BLaER1 treated with 17β-estradiol and CSF1 and Interleukin-3, amounts not matched to agents 10 nM and 100 nM (cell line): ENCODE data around the gene ATG3.
A peak's percentile ranks its signal among the peaks of the same experiment; 100 is the strongest.
"Not testable (repeated sequence)": the region's sequence is repeated elsewhere in the genome, so short reads cannot be mapped to it uniquely, and the experiment has no call there.

ENCODE experiments used
- H3K27ac ChIP-seq, 11 experiments: shearing (Covaris generic); formaldehyde crosslinking; 2 replicates each; pipeline ENCODE4 v1.8.1; 2022
- H3K27me3 ChIP-seq, 11 experiments: shearing (Covaris generic); formaldehyde crosslinking; 2 replicates each; pipeline ENCODE4 v1.8.1; 2022
- H3K36me3 ChIP-seq, 11 experiments: shearing (Covaris generic); formaldehyde crosslinking; 2 replicates each; pipeline ENCODE4 v1.8.1; 2022
- H3K4me1 ChIP-seq, 10 experiments: shearing (Covaris generic); formaldehyde crosslinking; 2 replicates each; pipeline ENCODE4 v1.8.1; 2022
- H3K4me2 ChIP-seq, 11 experiments: shearing (Covaris generic); formaldehyde crosslinking; 2 replicates each; pipeline ENCODE4 v1.8.1; 2022
- H3K4me3 ChIP-seq, 10 experiments: shearing (Covaris generic); formaldehyde crosslinking; 2 replicates each; pipeline ENCODE4 v1.8.1; 2022
- H3K9ac ChIP-seq, 11 experiments: shearing (Covaris generic); formaldehyde crosslinking; 2 replicates each; pipeline ENCODE4 v1.8.1; 2022
- H3K9me3 ChIP-seq, 11 experiments: shearing (Covaris generic); formaldehyde crosslinking; replicated peaks in 1 of 11; 2 replicates each; pipeline ENCODE4 v1.8.1; 2022
- H4K20me1 ChIP-seq, 11 experiments: shearing (Covaris generic); formaldehyde crosslinking; 2 replicates each; pipeline ENCODE4 v1.8.1; 2022
- Cebpa-rat ChIP-seq, 11 experiments: shearing (Covaris generic); IDR thresholded peaks; 2 replicates each; pipeline ENCODE4 v1.8.1; 2022

Gene ATG3

DNA sequence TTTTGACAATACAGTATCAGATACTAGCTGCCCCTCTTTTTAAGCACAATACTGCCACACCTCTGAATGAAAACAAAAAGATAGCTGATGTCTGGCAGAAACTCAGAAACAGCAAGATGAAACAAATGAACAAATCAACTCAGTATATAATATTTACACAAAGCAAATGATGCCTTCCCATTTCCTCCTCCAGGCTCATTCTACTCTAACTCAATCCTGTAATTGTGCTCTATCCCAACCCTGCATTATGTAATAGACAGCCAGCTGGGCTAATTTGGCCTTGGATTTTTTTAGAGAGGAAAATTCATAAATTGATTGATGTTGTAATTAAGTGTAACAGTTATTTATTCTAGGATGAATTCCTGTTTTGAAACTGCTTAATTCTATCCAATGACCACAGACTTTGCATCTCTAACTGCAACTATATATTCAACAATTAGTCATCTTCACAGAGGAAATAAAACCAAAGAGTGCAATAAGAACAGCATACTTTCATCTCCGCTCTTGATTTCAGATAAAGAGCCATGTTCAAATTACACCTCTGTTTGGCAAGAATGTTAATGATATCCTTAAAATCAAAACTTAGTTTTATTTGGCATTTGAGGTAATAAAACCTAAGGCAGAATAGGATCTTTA, 6.1 kb downstream of the ATG3 start:
- H3K27ac ChIP-seq, result peak overlapping the region; percentile 6 to 64 (median 36); a peak in 15 of 22 replicates
- no peak for TF ChIP-seq Cebpa-rat (IDR thresholded peaks at IDR 0.05)

GRCh38 chr3:112550859-112551258, 10.9 kb downstream of the ATG3 start:
- Histone ChIP-seq H3K27ac (no peak overlapping the region; a peak in 1 of 22 replicates), H3K4me3 (no peak overlapping the region), H3K27me3 (no peaks in the 10 kb centered on the region), H3K4me2 (peak overlapping the region in 2 of 11 experiments; percentile 15 to 21; a peak in 3 of 22 replicates), H4K20me1 (peaks cover 7 to 77% (median 34%) of the 10 kb centered on the region in 11 experiments; a peak in 15 of 22 replicates), H3K9ac (0 out of 22 replicates have a peak overlapping the region, but pooled peaks of 1 of the 11 experiments have one; percentile 1), H3K4me1 (peaks cover 8 to 57% (median 22%) of the 10 kb centered on the region in 10 experiments; a peak in 19 of 20 replicates), H3K36me3 (peaks cover 48 to 75% (median 63%) of the 10 kb centered on the region in 11 experiments), H3K9me3 (no peaks in the 10 kb centered on the region)
- TF ChIP-seq Cebpa-rat (IDR thresholded peaks at IDR 0.05), result no peak

More for the DNA sequence above, 6.1 kb downstream of the ATG3 start:
- Histone ChIP-seq H3K4me3 (peak overlapping the region in 3 of 10 experiments; percentile 1 to 28 (median 20); a peak in 4 of 20 replicates), H3K4me1 (peaks cover 18 to 87% (median 57%) of the 10 kb centered on the region in 10 experiments), H4K20me1 (peaks cover 0 to 70% (median 24%) of the 10 kb centered on the region in 11 experiments; a peak in 15 of 22 replicates), H3K36me3 (peaks cover 7 to 57% (median 33%) of the 10 kb centered on the region in 11 experiments), H3K9ac (peak overlapping the region in 3 of 11 experiments; percentile 13 to 51 (median 35); a peak in 6 of 22 replicates), H3K4me2 (peak overlapping the region in 9 of 11 experiments; percentile 17 to 84 (median 49); a peak in 14 of 22 replicates), H3K9me3 (peaks cover 0 to 9% (median 7%) of the 10 kb centered on the region in 11 experiments; a peak in 9 of 22 replicates), H3K27me3 (no peaks in the 10 kb centered on the region)

GRCh38 chr3:112546216-112546759, 15.5 kb downstream of the ATG3 start:
- H3K36me3 ChIP-seq, result peaks cover 74 to 100% (median 89%) of the 10 kb centered on the region in 11 experiments

GRCh38 chr3:112539825-112540650, 21.7 kb downstream of the ATG3 start:
- H3K4me3 ChIP-seq, result no peak overlapping the region
- no peak for TF ChIP-seq Cebpa-rat (IDR thresholded peaks at IDR 0.05)
- no peaks in the 10 kb centered on the region for H3K9me3 ChIP-seq
- H4K20me1 ChIP-seq, result peaks cover 0 to 74% (median 8%) of the 10 kb centered on the region in 11 experiments; a peak in 8 of 22 replicates
- 0 out of 22 replicates have a peak overlapping the region, but pooled peaks of 1 of the 11 experiments have one; percentile 9 for H3K4me2 ChIP-seq
- H3K27ac ChIP-seq, result no peak overlapping the region
- H3K4me1 ChIP-seq, result peaks cover 0 to 16% (median 0%) of the 10 kb centered on the region in 10 experiments; a peak in 5 of 20 replicates
- no peak overlapping the region for H3K9ac ChIP-seq
- peaks cover 63 to 100% (median 89%) of the 10 kb centered on the region in 11 experiments for H3K36me3 ChIP-seq
- no peaks in the 10 kb centered on the region for H3K27me3 ChIP-seq

More at GRCh38 chr3:112546216-112546759, 15.5 kb downstream of the ATG3 start:
- Histone ChIP-seq H3K27me3 (no peaks in the 10 kb centered on the region), H4K20me1 (peaks cover 0 to 89% (median 27%) of the 10 kb centered on the region in 11 experiments; a peak in 14 of 22 replicates), H3K4me3 (no peak overlapping the region), H3K27ac (no peak overlapping the region), H3K4me1 (peaks cover 0 to 14% (median 0%) of the 10 kb centered on the region in 10 experiments; a peak in 5 of 20 replicates), H3K9ac (no peak overlapping the region), H3K9me3 (no peaks in the 10 kb centered on the region), H3K4me2 (no peak overlapping the region)
- TF ChIP-seq Cebpa-rat (IDR thresholded peaks at IDR 0.05), result no peak

DNA sequence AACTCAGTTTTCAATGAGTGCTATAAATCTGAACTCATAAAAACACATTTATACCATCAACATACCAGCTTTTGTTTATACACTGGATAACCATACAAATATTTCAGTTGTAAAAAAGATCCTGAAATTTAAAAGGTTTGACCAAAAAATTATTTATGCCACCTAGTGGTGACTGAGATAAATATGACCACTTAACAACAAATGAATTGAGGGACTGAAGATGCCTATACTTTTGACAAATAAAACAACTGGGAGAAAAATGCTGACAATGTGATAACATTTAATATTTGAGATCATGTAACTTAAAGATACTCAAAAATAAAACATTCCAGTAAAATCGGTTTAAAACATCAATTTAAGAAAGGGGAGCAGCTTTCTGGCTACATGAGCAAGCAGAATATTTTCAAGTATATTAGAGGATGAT, 30.4 kb downstream of the ATG3 start:
- H3K4me3 ChIP-seq, result no peak overlapping the region
- H3K9me3 ChIP-seq, result no peaks in the 10 kb centered on the region
- no peak overlapping the region for H3K4me2 ChIP-seq
- H3K27ac ChIP-seq, result no peak overlapping the region
- no peaks in the 10 kb centered on the region for H3K4me1 ChIP-seq
- peaks cover 0 to 33% (median 0%) of the 10 kb centered on the region in 11 experiments; a peak in 6 of 22 replicates for H4K20me1 ChIP-seq
- TF ChIP-seq Cebpa-rat (IDR thresholded peaks at IDR 0.05), result no peak
- no peaks in the 10 kb centered on the region for H3K27me3 ChIP-seq
- no peak overlapping the region for H3K9ac ChIP-seq
- H3K36me3 ChIP-seq, result peaks cover 71 to 94% (median 84%) of the 10 kb centered on the region in 11 experiments

DNA sequence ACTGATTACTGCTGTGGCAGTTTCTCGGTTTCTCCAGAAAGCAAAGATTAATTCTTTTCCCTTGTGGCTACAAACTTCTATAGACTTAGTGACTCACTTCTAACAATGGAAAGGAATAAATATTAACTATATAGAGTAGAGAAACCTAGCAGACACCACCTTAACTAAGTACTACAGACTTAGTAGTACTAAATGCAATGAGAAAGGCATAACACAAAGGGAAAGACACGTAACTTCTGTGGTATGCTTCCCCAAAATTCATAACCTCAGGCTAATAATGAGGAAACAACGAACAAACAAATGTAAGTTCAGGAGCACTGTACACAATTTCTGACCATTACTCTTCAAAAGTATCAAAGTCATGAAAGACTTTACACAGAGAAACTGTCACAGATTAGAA, 31.2 kb downstream of the ATG3 start:
- Histone ChIP-seq H4K20me1 (peaks cover 0 to 27% (median 0%) of the 10 kb centered on the region in 11 experiments; a peak in 6 of 22 replicates), H3K9ac (no peak overlapping the region), H3K4me2 (no peak overlapping the region), H3K4me3 (no peak overlapping the region), H3K27me3 (no peaks in the 10 kb centered on the region), H3K36me3 (peaks cover 64 to 94% (median 76%) of the 10 kb centered on the region in 11 experiments), H3K4me1 (no peaks in the 10 kb centered on the region), H3K27ac (no peak overlapping the region), H3K9me3 (no peaks in the 10 kb centered on the region)
- TF ChIP-seq Cebpa-rat (IDR thresholded peaks at IDR 0.05), result no peak

GRCh38 chr3:112524127-112524526, 37.6 kb downstream of the ATG3 start:
- H3K4me2 ChIP-seq, H3K27me3 ChIP-seq, H3K4me1 ChIP-seq, H3K9ac ChIP-seq, H3K27ac ChIP-seq, H3K9me3 ChIP-seq, H3K4me3 ChIP-seq, H4K20me1 ChIP-seq: not testable (repeated sequence)
- peaks cover 19 to 68% (median 31%) of the 10 kb centered on the region in 11 experiments for H3K36me3 ChIP-seq

- TF ChIP-seq Cebpa-rat (IDR thresholded peaks at IDR 0.05), result no peak
- H3K4me1 ChIP-seq, result 0 out of 20 replicates have a peak, but pooled peaks cover 0 to 3% (median 0%) of the 10 kb centered on the region in 10 experiments
- H3K4me2 ChIP-seq, result no peak overlapping the region
- no peak overlapping the region for H3K27ac ChIP-seq
- no peak overlapping the region for H3K4me3 ChIP-seq
- H3K9me3 ChIP-seq, result peaks cover 0 to 6% (median 0%) of the 10 kb centered on the region in 11 experiments; a peak in 6 of 22 replicates
- H4K20me1 ChIP-seq, result no peaks in the 10 kb centered on the region
- H3K9ac ChIP-seq, result no peak overlapping the region
- no peaks in the 10 kb centered on the region for H3K27me3 ChIP-seq
- peaks cover 0 to 22% (median 0%) of the 10 kb centered on the region in 11 experiments; a peak in 4 of 22 replicates for H3K36me3 ChIP-seq
Measured at GRCh38 chr3:112519424-112520001, 42.2 kb downstream of the ATG3 start.

DNA sequence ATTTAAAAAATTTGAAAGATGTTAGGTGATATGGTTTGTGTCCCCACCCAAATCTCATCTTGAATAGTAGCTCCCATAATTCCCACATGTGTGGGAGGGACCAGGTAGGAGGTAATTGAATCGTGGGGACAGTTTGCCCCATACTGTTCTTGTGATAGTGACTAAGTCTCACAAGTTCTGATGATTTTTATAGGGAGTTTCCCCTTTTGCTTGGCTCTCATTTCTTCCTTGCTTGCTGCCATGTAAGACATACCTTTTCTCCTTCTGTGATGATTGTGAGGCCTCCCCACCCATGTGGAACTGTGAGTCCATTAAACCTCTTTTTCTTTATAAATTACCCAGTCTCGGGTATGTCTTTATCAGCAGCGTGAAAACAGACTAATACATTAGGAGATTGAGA, 42.8 kb downstream of the ATG3 start:
- not testable (repeated sequence) for H4K20me1 ChIP-seq, H3K27me3 ChIP-seq, H3K27ac ChIP-seq, H3K9ac ChIP-seq, H3K9me3 ChIP-seq, H3K4me3 ChIP-seq, H3K4me2 ChIP-seq, H3K4me1 ChIP-seq
- H3K36me3 ChIP-seq, result peaks cover 0 to 16% (median 0%) of the 10 kb centered on the region in 11 experiments; a peak in 2 of 22 replicates
